Activated CD4-positive, alpha-beta T cell treated with anti-CD3 and anti-CD28 coated beads, Interleukin-2, amount 50 U/mL, for 1 hour (primary cell): ENCODE data around the gene RASSF5.
"Not testable (repeated sequence)": the region's sequence is repeated elsewhere in the genome, so short reads cannot be mapped to it uniquely, and the experiment has no call there.

Source experiments
- DNase-seq: peaks from one replicate; pipeline ENCODE4 v3.0.0-alpha.2; 2020

The RASSF5 gene

DNA sequence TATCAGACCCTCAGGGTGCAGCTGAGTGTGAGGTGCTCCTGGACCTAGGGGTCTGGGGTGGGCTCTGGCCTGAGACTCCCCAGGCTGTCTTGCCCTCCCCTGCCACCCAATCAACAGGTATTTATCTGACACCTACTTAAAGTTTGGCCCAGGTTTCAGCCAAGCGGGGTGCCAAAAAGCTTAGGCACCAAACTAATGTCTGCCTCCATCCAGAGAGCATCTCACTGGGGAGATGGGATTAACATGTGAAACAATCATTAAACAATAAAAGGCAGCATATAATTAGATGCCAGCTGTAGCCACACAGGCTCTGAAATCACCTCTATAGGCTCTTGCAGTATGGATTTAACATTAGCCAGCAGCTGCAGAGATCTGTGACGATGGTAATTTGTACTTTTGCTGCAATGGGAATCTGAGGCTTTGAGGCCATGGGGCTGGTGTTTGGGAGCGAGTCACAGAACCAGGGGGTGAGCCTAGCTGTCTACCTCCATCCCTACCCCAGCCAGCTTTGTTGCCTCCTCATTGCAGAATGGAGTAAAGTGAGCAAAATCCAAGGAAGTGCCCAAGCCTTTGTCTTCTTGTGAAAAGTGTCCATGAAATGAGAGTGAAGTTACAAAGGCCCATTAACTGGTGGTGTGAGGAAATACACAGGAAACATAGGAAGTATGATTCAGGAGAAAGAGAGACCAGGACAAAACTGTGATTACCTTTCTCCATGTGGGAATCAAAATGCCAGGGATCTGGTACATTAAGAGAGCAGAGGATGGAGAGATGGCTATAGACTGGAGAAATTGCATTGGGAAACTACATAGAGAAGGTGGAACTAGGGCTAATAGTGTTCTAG is 68.8 kb downstream of the RASSF5 start:
- DNase-seq, result no peak

DNA sequence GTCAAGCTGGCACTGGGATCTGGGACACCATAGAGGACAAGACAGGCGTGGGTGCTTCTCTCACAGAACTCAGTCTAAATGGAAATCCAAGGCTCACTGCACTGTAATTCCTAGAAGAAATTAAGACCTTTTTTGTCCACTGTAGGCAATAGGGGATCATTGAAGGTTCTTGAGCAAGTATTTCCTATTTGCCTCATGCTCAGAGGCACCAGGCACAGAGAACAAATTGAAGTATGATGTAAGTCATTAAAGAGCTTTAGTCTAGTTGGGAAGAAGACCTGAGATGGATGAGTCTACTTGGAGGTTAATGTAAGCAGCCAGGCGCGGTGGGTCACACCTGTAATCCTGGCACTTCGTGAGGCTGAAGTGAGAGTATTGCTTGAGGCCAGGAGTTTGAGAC is 70.3 kb downstream of the RASSF5 start:
- no peak for DNase-seq

DNA sequence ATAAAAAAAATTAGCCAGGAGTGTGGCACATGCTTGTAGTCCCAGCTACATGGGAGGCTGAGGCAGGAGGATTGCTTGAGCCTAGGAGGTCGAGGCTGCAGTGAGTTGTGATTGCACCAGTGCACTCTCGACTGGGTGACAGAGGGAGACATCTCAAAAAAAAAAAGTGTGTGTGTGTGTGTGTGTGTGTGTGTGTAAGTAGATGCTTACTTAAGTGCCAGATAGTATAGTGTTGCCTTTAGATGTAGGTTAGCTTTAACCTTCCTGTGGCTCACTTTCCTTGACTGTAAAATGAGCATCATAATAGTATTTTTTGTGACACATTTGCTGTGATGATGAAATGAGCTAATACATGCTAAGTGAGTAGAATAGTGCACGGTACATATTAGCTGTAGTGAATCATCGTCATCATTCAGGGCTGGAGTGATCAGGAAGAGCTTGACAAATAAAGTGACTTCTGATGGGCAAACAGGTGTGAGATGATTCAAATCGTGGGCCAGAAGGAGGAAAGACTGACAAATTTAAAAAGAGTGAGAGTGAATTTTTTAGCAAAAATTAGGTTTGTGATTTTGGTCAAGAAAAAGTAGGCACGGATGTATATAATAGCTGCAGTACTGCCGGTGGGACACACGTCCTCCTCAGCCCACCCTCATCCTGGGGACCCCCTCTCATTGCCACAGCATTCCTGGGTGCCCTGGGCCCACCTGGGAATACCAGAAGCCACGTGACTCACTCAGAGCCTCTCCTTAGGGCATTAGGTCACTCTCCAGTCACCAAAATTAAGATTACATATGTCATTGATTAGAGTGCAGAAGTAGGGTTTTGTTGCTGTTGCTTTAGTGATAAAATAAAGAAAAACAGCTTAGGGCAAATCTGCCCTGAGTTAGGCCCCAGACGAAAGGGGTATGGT is 71.0 kb downstream of the RASSF5 start:
- no peak for DNase-seq

DNA sequence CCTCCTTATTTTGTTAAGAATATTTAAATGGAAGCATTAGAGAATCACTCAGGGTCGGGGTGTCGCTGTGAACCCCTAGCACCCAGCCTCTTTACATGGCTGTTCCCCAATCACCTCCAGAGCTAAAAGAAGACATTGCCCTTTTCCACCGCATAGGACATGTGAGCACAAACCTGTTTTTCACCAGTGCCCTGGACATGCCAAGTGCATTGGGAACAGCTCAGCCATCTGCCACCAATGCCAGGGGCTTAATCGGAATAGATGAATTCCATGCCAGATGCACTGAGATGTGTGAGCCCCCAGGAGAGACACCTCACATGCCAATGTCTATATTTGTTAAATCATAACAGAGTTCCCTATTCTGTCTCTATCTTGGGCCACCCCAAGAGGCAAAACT is 71.6 kb downstream of the RASSF5 start:
- no peak for DNase-seq

DNA sequence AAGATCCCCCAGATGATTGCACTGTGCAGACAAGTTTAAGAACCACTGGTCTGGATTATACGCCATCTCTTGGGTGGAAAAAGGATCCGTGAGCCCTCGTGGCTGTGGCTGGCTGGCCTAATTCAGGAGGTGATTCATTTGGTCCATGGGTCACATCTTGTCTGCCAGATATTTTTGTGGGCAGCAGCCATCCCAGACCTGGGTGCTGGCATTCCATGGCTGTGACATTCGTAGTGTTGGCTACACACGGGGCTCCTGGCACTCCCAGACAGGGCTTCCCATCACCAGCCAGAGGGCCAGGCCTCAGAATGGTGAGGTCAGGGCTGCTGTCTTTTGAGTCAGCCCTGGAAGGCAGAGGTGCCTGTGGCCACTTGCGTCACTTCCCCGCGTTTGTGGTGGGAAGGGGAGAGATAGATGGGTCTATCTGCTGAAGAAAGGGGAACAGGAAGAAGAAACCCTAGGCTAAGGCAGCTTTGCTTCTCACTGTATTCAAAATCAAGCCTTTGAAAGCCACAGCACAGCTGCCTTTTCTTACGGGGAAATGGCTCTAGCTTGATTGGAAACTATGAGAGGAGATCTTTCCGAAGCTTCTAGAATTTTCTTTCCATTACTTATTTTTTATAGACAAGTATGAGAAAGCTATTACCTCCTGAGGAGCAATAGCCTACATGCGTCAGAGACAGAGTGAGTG is 72.6 kb downstream of the RASSF5 start:
- DNase-seq, result peak; percentile 83

DNA sequence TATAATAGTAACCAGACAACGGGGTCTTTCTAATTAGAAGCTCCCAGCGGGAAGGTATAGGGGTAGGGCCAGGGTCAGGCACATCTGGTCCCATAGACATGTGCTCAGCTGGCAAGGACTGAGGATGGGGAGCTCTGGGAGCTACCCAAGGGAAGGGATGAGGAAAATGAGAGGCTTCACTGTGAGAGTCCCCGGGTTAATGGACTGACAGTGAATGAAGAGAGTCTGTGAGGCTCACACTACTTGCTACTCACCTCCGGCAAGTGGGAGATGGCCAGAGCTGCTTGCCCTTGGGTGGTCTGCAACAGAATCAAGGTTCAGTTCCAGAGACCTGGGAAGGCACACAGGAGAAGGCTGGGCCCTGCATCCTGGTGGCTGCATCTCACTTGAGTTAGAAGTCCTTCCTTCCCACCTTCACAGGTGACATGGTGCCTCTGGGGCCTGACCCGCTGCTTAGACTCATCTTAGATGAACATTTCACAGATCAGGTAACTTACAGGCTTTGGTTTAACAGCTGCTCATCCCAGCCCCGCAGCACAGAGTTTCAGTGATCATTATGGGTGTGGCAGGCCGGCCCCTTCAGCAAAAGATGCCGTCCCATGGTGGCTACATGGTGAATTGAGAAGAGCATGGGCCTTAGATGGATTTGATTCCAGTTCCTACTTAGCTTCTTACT is 73.2 kb downstream of the RASSF5 start:
- DNase-seq, result no peak

DNA sequence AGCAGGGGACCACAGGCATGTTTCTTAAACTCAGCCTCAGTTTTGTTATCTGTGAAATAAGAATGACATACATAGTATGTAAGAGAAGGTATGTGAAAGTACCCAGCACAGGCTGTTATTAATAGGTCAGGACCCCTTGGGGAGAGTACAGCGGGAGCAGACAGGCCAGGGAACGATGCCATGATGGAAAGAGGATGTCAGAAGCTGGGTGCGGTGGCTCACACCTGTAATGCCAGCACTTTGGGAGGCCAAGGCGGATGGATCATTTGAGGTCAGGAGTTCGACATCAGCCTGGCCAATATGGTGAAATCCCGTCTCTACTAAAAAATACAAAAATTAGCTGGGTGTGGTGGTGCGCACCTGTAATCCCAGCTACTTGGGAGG is 73.8 kb downstream of the RASSF5 start:
- DNase-seq, result not testable (repeated sequence)

DNA sequence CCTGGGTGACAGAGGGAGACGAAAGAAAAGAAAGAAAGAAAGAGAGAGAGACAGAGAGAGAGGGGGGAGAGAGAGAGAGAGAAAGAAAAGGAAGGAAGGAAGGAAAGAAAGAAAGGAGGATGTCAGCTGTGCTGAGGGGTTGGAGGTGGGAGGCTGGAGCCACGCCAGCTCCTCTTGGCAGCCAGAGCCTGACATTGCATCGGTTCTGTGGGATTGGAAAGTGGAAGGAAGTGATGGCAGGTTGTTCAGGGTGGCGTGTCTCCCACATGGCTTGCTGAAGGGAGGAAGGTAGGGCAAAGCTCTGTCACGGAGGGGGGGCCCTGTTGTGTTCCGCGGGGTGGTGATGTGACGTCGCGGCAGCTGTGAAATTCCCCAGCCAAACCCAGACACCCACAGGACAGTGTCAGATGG is 74.2 kb downstream of the RASSF5 start:
- peak; percentile 79 for DNase-seq

DNA sequence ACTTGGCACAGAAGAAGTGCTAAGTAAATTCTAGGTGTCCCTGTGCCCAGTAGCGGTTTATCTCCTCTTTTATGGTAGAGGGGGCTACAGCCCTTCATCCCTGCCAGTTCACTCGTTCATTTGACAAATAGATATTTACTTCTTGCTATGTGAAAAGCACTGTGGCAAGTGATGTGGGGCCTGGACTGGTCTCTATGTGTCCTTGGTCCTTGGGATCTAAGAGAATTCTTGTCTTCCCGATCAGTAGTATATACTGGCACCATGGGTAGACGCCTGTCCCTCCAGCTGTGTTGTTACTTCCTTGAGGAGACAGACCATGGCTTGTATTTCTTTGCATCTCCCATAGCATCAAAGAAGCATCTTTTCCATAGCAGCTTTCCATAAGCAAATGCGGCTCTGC is 75.2 kb downstream of the RASSF5 start:
- DNase-seq, result no peak

DNA sequence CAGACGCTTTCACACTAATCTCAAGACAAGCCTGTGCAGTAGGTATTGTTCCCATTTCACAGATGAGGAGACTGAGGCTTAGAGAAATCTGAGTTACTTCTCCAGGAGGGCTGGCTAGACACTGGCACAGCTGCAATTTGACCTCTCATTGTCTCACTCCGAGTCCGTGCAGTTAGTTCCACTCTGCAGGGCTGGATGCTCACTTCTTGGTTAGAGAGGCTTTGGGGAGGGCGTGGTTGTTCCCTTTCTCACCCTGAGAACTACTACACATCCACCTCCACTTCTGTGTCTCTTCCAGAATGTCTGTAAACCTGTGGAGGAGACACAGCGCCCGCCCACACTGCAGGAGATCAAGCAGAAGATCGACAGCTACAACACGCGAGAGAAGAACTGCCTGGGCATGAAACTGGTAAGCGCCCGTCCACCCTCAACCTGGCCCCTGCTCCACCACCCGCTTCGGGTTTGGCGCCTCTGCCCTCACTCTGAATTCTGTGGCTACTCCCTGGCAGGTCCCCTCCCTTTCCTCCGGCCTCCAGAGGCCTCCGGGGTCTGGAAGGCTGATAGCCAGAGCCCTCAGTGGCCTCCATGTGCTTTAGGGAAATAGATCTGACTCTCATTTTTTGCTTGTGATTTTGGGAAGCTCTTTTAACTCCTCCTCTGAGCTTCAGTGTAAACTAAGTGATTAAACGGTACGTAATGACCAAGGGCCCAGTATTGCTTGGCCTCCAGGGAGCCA is 75.8 kb downstream of the RASSF5 start:
- DNase-seq, result no peak

DNA sequence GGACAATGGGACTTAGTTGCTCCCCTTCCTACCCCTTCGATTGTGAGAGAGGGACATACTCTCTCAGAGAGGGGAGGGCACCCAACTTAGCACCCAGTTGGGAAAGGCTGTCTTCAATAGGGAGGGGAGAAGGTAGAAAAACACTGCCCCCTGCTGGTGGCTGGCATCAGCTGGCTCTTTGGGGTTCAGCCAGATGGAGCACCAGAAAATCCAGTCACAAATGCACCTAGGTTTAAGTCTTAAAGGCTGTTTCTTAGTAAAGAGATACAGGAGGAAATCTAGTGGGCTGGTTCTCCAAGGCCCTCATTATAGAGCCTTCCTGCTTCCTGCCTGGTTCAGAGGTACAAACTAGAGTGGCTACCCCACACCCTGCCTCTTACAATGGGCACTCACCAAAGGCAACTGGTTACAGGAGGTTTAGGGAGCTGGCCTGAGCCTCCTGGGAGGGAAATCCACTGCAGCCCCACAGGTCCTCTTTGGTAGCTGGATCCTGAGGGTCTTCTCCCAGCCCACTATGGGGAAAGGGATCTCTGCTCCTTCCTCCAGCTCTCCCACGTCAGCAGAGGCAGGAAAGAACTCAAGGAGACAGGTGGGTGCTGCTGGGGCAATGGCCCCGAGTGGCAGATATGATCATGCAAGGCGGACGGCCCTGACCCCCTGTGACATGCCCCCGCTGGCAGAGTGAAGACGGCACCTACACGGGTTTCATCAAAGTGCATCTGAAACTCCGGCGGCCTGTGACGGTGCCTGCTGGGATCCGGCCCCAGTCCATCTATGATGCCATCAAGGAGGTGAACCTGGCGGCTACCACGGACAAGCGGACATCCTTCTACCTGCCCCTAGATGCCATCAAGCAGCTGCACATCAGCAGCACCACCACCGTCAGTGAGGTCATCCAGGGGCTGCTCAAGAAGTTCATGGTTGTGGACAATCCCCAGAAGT is 76.6 kb downstream of the RASSF5 start:
- DNase-seq, result peak; percentile 91

DNA sequence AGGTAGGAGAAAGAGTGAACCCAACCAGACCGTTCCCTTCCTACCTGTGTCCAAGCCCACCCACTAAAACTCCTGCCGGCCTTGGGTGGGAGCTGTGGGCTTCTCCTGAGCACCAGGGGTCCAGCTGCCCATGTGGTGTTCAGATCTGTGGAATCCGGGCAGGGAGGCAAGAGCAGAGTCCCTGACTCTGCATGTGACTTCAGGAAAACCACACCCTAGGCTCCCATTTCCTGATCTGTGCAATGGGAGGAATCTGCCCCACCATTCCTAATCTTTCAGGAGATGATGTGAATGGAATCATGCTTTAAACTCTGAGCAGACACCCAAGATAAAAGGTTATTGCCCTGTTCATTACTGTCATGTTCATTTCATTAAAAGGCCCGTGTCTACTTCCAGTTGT is 77.4 kb downstream of the RASSF5 start:
- no peak for DNase-seq

DNA sequence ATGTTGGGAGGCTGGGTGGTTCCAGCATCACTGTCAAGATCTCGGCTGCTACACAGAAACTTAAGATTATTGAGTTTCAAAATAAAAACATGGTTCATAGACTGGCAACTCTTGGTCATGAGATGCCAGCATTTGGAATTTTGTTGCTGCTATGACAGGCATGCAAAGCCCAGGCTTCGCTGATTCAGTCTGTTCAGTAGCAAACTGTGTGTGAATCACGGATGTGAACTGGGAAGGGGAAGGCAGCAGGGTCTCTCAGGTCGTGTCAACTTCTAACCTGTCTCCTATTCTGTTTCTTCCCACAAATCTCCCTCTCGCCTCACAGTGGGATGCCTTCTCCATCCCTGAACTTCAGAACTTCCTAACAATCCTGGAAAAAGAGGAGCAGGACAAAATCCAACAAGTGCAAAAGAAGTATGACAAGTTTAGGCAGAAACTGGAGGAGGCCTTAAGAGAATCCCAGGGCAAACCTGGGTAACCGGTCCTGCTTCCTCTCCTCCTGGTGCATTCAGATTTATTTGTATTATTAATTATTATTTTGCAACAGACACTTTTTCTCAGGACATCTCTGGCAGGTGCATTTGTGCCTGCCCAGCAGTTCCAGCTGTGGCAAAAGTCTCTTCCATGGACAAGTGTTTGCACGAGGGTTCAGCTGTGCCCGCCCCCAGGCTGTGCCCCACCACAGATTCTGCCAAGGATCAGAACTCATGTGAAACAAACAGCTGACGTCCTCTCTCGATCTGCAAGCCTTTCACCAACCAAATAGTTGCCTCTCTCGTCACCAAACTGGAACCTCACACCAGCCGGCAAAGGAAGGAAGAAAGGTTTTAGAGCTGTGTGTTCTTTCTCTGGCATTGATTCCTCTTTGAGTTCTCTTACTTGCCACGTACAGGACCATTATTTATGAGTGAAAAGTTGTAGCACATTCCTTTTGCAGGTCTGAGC is 79.4 kb downstream of the RASSF5 start:
- no peak for DNase-seq

DNA sequence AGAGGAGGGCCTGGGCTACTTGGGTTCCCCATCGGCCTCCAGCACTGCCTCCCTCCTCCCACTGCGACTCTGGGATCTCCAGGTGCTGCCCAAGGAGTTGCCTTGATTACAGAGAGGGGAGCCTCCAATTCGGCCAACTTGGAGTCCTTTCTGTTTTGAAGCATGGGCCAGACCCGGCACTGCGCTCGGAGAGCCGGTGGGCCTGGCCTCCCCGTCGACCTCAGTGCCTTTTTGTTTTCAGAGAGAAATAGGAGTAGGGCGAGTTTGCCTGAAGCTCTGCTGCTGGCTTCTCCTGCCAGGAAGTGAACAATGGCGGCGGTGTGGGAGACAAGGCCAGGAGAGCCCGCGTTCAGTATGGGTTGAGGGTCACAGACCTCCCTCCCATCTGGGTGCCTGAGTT is 80.6 kb downstream of the RASSF5 start:
- no peak for DNase-seq

DNA sequence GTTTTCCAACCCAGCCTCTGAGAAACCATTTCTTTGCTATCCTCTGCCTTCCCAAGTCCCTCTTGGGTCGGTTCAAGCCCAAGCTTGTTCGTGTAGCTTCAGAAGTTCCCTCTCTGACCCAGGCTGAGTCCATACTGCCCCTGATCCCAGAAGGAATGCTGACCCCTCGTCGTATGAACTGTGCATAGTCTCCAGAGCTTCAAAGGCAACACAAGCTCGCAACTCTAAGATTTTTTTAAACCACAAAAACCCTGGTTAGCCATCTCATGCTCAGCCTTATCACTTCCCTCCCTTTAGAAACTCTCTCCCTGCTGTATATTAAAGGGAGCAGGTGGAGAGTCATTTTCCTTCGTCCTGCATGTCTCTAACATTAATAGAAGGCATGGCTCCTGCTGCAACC is 81.2 kb downstream of the RASSF5 start:
- no peak for DNase-seq

DNA sequence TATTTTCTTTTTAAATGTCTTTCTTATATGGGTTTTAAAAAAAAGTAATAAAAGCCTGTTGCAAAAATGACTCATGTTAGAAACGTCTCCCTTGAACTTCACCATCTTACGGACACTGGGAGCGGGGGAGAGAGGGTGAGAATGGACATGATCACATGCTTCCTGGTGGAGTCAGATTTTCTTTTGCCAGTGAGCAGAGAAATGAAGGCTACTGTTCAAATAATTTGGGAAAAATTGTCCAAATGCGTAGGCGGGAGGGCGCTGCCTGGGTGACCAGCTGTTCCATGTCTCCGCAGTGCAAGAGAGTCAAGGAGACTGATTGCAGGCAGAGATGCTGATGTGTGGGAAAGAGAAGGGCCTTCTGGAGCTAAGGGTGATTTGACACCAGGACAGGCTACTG is 81.9 kb downstream of the RASSF5 start:
- no peak for DNase-seq

DNA sequence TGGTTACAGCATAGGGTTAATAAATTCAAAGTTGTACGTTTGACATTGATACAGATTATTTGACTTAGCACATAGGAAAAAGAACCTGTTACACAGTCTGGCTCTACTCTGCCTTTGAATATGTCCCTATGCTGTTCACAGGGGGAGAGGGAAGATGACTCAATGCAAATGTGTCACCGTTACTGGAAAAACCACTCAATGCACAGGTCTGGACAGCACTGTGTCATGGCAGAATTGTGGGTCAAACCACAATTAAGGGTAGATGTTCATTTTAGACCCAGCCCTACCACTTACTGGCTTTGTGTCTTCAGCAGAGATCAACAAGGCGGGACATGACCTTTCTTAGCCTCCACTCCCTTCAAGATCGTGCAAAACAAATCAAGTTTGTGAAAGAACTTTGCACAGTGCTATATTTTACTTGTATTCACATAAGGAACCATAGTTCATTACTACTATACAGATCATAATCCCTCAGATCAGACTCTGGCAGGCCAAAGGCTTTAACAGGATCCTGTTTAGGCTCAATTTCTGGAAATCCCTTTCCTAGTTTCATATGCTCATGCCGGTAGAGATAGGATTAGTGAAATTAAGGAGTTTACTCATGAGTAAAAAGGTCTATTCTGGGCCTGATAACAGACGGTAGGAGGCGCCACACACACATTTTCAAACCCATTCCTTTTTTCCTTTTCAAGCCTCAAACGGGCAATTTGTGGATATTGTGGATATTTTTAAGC is 82.9 kb downstream of the RASSF5 start:
- no peak for DNase-seq

DNA sequence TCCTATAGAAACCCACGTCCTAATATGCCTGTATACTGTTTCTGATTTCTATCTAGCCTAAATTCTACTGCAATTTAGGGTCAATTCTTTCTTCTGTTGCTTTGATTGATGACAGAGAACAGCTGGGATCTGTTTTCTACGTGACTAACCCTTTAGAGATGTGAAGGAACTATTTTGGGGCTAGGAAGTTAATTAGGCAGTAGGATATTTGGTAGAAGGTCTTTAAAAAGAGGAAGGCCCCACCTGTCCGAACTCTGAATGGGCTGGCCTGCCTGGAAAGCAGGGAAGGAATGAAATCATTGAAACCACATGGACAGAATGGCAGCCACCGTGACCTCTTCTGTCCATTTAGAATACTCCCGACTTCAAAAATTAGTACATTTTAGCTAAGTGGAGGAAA is 83.9 kb downstream of the RASSF5 start:
- no peak for DNase-seq

DNA sequence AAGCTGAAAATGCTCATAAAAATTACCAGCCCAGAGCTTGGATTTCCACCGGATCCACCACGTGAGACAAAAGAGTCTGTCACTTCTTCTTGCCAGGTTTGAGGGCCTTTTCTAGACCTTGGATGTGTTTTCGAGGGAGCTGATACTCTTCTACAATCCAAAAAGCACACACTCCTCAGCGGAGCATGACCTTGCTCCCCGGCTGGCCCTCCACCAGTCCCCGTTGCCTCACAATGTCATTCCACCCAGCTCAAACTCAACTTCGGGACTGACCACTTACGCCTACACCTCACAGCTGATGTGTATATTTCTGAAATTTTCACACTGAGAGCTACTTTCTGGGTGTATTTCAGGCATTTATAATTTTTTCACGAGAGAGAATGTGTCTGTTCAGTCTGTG is 84.4 kb downstream of the RASSF5 start:
- no peak for DNase-seq
